ENCODE results near the gene LCP1. TPM values are rescaled to one million over a fixed set of nuclear protein-coding genes. Genes with fewer than 3 reads are reported as not detected.

The LCP1 gene
- total RNA-seq, 2 experiments from 2014 or later = 266 to 276 TPM

DNA sequence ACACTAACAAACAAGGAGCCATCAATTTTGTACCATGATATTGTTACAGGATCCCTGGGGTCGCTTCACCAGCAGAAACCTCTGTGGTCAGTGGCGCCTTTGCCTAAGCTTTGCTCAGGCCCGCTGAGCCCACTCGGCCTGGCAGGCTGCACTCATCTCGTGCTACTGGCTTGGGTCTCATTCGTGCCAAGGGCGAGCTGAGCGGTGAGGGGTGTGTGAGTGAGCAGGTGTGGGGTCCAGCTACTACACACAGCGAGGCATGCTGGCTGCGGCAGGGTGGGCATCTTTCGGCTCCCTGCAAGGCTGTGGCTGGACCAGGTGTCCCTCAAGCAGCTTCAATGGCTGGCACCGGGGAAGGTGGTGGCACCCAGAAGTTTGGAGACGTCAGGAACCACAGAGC is 96.2 kb downstream of the LCP1 start:
- Histone ChIP-seq H3K4me3 (ENCODE audit: low read length) (no peak overlapping the region), H3K27ac (ENCODE audit: low read depth in 1 of 2, low read length in 2 of 2) (no peak overlapping the region), H3K4me1 (ENCODE audit: insufficient read depth, low read length) (no peaks in the 10 kb centered on the region), H3K36me3 (ENCODE audit: insufficient read depth, low read length) (no peaks in the 10 kb centered on the region), H3K27me3 (ENCODE audit: control insufficient read depth in 1 of 2, insufficient read depth in 2 of 2, low read length in 2 of 2) (no peaks in the 10 kb centered on the region), H3K9me3 (ENCODE audit: control insufficient read depth in 1 of 2, insufficient read depth in 1 of 2, low read length in 2 of 2) (no peaks in the 10 kb centered on the region)
- CTCF ChIA-PET = no interaction called here
- TF ChIP-seq, protein P1, sequence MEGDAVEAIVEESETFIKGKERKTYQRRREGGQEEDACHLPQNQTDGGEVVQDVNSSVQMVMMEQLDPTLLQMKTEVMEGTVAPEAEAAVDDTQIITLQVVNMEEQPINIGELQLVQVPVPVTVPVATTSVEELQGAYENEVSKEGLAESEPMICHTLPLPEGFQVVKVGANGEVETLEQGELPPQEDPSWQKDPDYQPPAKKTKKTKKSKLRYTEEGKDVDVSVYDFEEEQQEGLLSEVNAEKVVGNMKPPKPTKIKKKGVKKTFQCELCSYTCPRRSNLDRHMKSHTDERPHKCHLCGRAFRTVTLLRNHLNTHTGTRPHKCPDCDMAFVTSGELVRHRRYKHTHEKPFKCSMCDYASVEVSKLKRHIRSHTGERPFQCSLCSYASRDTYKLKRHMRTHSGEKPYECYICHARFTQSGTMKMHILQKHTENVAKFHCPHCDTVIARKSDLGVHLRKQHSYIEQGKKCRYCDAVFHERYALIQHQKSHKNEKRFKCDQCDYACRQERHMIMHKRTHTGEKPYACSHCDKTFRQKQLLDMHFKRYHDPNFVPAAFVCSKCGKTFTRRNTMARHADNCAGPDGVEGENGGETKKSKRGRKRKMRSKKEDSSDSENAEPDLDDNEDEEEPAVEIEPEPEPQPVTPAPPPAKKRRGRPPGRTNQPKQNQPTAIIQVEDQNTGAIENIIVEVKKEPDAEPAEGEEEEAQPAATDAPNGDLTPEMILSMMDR (IDR thresholded peaks at IDR 0.05) = no peak
- H3K4me1 Mint-ChIP-seq (ENCODE audit: low read depth) = no peaks in the 10 kb centered on the region
- DNase-seq (no peak), ATAC-seq (ENCODE audit: poor library complexity) (no peak)
- H3K9me3 Mint-ChIP-seq = no peaks in the 10 kb centered on the region
- no peak overlapping the region for H3K27ac Mint-ChIP-seq
- no peaks in the 10 kb centered on the region for H3K36me3 Mint-ChIP-seq (ENCODE audit: low read depth)
- H3K27me3 Mint-ChIP-seq = peaks cover 4% of the 10 kb centered on the region
- no peak overlapping the region for H3K4me3 Mint-ChIP-seq
- intact Hi-C loops (cut with DNase I, micrococcal nuclease) = no loop called here
- POLR2A ChIA-PET = no interaction called here

DNA sequence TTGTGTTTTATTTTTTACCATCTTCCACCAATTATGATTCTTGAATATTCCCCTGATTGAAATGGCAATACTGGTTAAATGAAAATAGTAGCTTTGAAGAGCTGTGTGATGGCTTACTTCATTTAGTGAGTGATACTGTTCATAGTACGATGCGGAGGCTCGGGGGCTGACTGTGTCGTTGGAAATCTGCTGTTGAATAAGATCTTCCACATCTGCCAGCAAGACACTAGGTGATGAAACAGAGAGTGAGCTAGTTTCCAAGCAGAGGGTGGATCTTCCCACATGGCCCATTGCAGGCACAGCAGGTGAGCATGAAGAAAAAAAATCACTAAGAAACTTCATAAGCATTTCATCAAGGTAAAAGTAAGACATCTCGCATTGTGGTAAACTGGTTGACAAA is 99.7 kb downstream of the LCP1 start:
- TF ChIP-seq, protein P1 (IDR thresholded peaks at IDR 0.05) = no peak
- ChIA-PET CTCF (interaction anchor here (2.0 kb wide), 1 partner anchor 11 kb away, joined by 4 read pairs; no protein-coding TSS in a partner anchor), POLR2A (interaction anchor here (1.2 kb wide), 1 partner anchor 213 kb away, joined by 3 read pairs; no protein-coding TSS in a partner anchor)
- no peak overlapping the region for H3K27ac ChIP-seq (ENCODE audit: low read depth in 1 of 2, low read length in 2 of 2)
- H3K36me3 Mint-ChIP-seq (ENCODE audit: low read depth) = no peaks in the 10 kb centered on the region
- H3K27me3 ChIP-seq (ENCODE audit: control insufficient read depth in 1 of 2, insufficient read depth in 2 of 2, low read length in 2 of 2) = no peaks in the 10 kb centered on the region
- no peak for ATAC-seq (ENCODE audit: poor library complexity)
- H3K9me3 ChIP-seq (ENCODE audit: control insufficient read depth in 1 of 2, insufficient read depth in 1 of 2, low read length in 2 of 2) = no peaks in the 10 kb centered on the region
- no peaks in the 10 kb centered on the region for H3K4me1 ChIP-seq (ENCODE audit: insufficient read depth, low read length)
- H3K36me3 ChIP-seq (ENCODE audit: insufficient read depth, low read length) = no peaks in the 10 kb centered on the region
- H3K4me3 ChIP-seq (ENCODE audit: low read length) = no peak overlapping the region
- intact Hi-C loops (cut with DNase I, micrococcal nuclease) = no loop called here
- H3K4me1 Mint-ChIP-seq (ENCODE audit: low read depth) = peaks cover 13% of the 10 kb centered on the region
- H3K27ac Mint-ChIP-seq = no peak overlapping the region
- no peaks in the 10 kb centered on the region for H3K9me3 Mint-ChIP-seq
- no peak for DNase-seq
- H3K4me3 Mint-ChIP-seq = no peak overlapping the region
- peaks cover 2% of the 10 kb centered on the region for H3K27me3 Mint-ChIP-seq

DNA sequence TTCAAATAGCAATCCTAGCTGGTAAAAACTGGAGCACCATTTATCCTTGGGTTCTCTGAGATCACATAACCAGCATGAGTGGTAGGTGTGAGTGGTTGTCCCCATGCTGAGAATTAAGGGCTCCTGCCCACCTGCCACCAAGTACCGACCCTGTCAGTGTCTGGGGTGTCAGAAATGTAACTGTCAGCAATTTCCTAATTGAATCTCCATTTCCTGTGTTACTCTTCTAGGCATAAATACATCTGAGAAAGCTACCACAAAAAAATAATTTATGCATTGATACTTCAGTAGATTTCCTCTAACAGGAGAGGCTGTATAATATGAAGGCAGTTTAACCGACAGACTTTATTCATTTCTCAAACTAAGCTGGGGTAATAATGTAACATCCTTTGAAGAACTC is 102.2 kb downstream of the LCP1 start:
- no peaks in the 10 kb centered on the region for H3K27me3 Mint-ChIP-seq
- Histone ChIP-seq H3K36me3 (ENCODE audit: insufficient read depth, low read length) (no peaks in the 10 kb centered on the region), H3K27me3 (ENCODE audit: control insufficient read depth in 1 of 2, insufficient read depth in 2 of 2, low read length in 2 of 2) (no peaks in the 10 kb centered on the region), H3K4me3 (ENCODE audit: low read length) (no peak overlapping the region), H3K27ac (ENCODE audit: low read depth in 1 of 2, low read length in 2 of 2) (no peak overlapping the region), H3K9me3 (ENCODE audit: control insufficient read depth in 1 of 2, insufficient read depth in 1 of 2, low read length in 2 of 2) (no peaks in the 10 kb centered on the region), H3K4me1 (ENCODE audit: insufficient read depth, low read length) (no peaks in the 10 kb centered on the region)
- ChIA-PET CTCF (no interaction called here), POLR2A (no interaction called here)
- TF ChIP-seq, protein P1 (IDR thresholded peaks at IDR 0.05) = no peak
- H3K4me3 Mint-ChIP-seq = no peak overlapping the region
- no peaks in the 10 kb centered on the region for H3K36me3 Mint-ChIP-seq (ENCODE audit: low read depth)
- peaks cover 2% of the 10 kb centered on the region for H3K9me3 Mint-ChIP-seq
- intact Hi-C loops (cut with DNase I, micrococcal nuclease) = no loop called here
- ATAC-seq (ENCODE audit: poor library complexity) = no peak
- DNase-seq = peak in 1 of 14 experiments; percentile 10
- H3K4me1 Mint-ChIP-seq (ENCODE audit: low read depth) = peaks cover 13% of the 10 kb centered on the region
- no peak overlapping the region for H3K27ac Mint-ChIP-seq

All from CD4-positive, alpha-beta T cell (primary cell).